SH-SY5Y (cell line): ENCODE measurements around the gene SLC44A4.
A peak's percentile ranks its signal among the peaks of the same experiment; 100 is the strongest.

ENCODE experiments used
- GATA2 ChIP-seq: IDR thresholded peaks from 2 replicates; pipeline ENCODE4 v1.6.1; 2011; ENCODE audit warnings: mild to moderate bottlenecking, low read depth, low read length
- GATA3 ChIP-seq: IDR thresholded peaks from 2 replicates; pipeline ENCODE4 v1.6.1; 2011; ENCODE audit warnings: low read depth, mild to moderate bottlenecking, low read length, moderate library complexity

SLC44A4 gene

GRCh38 chr6:31906122-31906521 is 27.3 kb upstream of the SLC44A4 start:
- TF ChIP-seq GATA3 (no peak), GATA2 (no peak)

- no peak for TF ChIP-seq GATA3
- no peak for TF ChIP-seq GATA2
Observed at GRCh38 chr6:31905041-31905440, 26.2 kb upstream of the SLC44A4 start.

DNA sequence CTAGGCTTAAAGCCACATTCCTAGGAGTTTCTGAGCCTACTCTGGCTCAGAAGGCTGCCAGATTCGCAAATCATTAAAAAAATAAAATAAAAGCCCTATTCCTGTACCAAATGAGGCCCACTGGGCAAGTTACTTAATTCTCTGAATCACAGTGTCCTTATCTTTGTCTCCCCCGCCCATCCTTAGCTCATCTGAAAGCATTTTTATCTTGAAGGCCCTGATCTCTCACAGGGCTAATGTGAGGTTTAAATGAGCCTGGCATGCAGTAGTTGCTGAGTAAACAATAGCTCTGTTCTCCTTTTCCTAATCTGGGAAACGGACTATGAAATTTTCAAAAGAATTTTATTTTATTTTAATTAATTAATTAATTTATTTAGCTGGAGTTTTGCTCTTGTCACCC is 25.2 kb upstream of the SLC44A4 start:
- TF ChIP-seq GATA2: no peak
- no peak for TF ChIP-seq GATA3

DNA sequence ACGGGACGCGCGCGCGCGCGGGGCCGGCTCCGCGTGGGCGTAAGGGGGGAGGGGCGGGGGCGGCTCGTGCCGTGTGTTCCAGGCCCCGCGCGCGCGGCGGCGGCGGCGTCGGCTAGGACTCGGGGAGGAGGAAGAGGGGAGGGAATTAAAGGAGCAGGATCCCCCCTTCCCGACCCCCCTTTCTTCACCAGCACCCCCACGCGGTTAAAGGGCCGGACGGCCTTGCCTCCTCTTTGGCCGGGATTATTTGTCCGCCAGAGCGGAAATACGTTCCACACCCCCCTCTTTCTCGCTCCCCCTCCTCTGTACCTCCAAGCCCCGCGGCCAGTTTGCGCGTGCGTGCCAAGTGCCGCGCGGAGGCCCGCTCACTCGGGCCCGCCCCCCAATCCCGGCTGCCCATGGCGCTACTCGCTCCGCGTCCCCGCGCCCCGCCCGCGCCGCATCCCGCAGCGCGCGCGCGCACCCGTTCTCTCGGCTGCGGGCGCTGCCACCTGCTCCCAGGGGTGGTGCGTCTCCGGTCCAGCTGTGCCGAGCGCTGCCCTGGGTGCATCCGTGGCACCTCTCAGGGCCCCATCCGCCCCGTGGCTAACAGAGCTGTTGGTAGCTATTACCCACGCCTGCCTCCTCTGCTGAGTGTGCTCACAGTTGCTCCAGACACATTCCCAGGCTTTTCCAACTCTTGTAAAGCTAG is 23.3 kb upstream of the SLC44A4 start, which contains the start of gene ZBTB12:
ZBTB12 (minus strand) TSS at position 134 of the 691 bp plus-strand sequence. CDS start 781 bp downstream, outside the sequence.
- TF ChIP-seq GATA3 (no peak), GATA2 (peak; percentile 16; the same call in 1 of the 2 replicates)

DNA sequence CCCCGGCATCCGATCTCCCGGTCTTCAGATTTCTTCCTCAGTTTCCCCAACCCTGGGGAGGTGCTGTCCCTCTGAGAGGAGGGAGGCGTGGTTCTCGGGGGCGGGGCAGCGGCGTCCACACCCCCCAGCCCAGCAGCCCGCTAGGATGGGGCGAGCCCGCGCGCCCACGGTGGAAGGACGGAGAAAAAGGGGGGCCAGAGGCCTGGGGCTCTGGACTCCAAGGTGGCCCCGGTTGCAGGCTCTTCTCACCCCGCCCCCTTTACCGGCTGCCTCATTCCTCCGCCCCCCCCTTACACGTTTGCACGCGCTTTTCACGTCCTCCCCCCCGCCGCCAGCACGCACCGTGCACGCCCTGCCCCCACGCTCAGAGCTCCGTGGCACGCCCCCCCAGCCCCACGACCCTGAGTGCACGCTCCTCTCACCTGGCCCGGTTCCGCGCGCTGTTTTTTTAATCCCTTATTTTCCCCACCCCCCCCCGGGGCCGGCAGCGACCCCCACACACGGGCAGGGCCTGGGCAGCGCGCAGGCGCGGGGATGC is 22.7 kb upstream of the SLC44A4 start:
- no peak for TF ChIP-seq GATA3
- no peak for TF ChIP-seq GATA2

DNA sequence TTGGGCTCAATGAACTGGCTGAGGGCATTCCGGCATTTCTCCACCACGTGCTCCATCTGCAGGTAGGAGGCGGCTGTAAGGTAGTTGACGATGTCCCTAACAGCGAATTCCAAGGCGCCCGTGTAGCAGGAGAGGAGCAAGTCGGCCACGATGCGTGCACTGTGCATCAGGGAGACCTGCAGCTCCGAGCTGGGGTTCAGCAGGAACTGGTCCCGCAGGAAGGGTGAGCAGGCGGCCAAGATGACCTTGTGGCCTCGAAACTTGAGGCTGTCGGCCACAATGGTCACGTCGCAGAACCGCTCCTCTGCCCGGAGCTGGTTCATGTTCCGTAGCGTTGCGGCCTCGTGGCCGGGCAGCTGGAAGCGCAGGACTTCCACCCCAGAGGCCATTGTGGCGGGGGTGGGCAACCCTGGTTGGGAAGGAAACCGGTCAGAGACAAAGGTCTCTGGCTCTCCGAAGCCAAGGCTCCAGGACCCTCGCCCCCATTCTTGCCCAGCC is 22.2 kb upstream of the SLC44A4 start:
- TF ChIP-seq GATA3 (no peak), GATA2 (no peak)

- TF ChIP-seq GATA3: no peak
- TF ChIP-seq GATA2: no peak
Observed at GRCh38 chr6:31899882-31900722, 21.3 kb upstream of the SLC44A4 start.

DNA sequence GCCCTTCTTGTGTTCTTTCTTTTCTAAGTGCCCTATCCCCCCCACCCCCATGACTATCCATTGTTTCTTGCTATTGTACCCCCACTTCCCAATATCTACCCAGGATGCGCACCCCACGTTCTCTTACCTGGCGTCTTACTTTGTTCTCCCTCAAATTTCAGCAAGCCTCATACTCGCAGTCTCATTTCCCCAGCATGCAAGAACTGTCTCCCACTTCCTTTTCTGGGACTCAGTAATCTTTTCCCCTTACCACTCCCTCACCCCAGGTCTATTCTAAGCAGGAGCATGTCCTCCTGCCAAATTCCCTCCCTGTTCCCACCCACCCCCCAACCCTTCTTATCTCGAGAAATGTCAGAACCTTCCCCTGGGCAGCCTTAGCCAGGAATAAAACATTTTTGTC is 20.4 kb upstream of the SLC44A4 start:
- TF ChIP-seq GATA3 (no peak), GATA2 (no peak)

- no peak for TF ChIP-seq GATA3
- TF ChIP-seq GATA2: no peak
Observed at GRCh38 chr6:31898383-31899011, 19.7 kb upstream of the SLC44A4 start.

DNA sequence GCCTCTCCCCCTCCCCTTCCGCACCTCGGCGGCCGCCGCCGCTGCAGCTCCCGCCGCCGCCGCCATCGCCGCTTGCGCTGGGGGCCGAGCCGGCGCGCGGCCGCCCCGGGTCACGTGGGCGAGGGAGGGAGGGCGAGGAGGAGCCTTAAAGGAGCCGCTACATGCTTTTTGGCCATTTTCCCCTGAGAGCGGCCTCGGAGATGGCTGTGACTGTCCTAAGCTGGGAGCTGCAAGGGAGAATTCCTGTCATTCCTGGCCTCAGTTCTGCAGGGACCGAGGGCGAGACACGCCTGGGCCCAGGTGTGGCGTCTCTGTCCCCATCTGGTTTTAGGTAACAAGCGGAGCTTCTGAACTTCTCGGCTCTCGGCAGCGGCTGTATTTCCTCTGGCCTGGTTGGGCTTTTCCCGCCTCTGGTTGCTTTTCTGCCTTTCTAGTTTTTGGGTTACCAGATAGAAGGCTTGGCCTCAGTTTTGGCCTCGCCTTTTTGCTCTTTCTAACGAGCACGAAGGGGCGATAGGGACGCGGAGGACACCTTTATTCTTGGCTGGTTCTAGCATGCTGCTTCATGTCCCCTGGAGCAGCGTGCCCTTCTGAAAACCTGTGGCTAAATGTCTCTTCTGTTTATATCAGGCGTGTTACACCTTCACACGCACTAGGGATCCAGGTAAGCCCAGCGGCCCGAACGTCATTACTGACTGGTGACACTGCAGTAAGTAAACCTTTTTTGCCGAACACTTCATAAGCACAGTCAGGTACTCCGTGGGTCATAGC is 19.0 kb upstream of the SLC44A4 start, which contains the start of gene EHMT2:
EHMT2 (minus strand) TSS at position 87 of the 771 bp plus-strand sequence; CDS start at position 66, 21 bp downstream.
- no peak for TF ChIP-seq GATA2
- no peak for TF ChIP-seq GATA3

- no peak for TF ChIP-seq GATA2
- TF ChIP-seq GATA3: no peak
Observed at GRCh38 chr6:31896856-31897611, 18.2 kb upstream of the SLC44A4 start.

GRCh38 chr6:31896493-31896855 is 17.7 kb upstream of the SLC44A4 start:
- TF ChIP-seq GATA2 (no peak), GATA3 (no peak)
